Measurements from ENCODE around the gene CEACAM1.

DNA sequence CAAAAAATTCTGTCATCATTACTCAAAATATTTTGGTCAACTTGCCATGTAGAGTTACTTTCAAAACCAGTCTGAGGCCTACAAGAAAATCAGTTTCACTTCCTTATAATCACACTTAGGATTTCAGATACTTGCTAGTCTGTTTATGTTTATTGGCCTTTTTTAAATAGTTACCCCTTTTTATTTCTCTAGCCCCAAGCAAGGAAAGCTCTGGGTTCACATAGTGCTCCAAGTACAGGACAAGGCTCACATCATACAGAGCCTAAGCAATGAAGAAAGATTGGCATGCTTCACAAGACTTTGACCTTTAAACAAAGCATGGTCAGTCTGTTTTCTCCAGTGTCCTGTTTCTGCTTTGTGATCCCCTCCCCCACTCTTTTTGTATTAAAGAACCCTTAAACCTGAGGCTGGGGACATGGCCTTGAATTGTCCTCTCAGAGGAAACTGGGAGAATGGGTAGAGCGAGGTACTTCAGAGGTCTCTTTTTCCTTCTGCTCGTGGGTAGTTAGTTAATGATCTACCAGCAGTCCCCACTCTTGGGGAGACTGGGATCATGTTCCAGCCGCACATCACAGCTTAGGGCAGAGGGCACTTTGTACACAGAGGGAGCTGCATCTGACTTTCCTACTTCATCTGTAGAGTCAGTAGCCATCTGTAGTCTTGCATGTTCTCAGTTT, 30.7 kb downstream of the CEACAM1 start:
- TF ChIP-seq EZH2 (IDR thresholded peaks at IDR 0.05; ENCODE audit: low read length, unreplicated experiment) = no peak
- TF ChIP-seq, protein P1, sequence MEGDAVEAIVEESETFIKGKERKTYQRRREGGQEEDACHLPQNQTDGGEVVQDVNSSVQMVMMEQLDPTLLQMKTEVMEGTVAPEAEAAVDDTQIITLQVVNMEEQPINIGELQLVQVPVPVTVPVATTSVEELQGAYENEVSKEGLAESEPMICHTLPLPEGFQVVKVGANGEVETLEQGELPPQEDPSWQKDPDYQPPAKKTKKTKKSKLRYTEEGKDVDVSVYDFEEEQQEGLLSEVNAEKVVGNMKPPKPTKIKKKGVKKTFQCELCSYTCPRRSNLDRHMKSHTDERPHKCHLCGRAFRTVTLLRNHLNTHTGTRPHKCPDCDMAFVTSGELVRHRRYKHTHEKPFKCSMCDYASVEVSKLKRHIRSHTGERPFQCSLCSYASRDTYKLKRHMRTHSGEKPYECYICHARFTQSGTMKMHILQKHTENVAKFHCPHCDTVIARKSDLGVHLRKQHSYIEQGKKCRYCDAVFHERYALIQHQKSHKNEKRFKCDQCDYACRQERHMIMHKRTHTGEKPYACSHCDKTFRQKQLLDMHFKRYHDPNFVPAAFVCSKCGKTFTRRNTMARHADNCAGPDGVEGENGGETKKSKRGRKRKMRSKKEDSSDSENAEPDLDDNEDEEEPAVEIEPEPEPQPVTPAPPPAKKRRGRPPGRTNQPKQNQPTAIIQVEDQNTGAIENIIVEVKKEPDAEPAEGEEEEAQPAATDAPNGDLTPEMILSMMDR (conservative IDR thresholded peaks at IDR 0.05; ENCODE audit: low read depth, low read length) = no peak
